Stimulated activated CD8-positive, alpha-beta memory T cell treated with anti-CD3 and anti-CD28 coated beads, Interleukin-4, amount 100 ng/mL, for 1 hour (primary cell): Measurements from ENCODE around the gene TMEM185B.
"Not testable (repeated sequence)": the region's sequence is repeated elsewhere in the genome, so short reads cannot be mapped to it uniquely, and the experiment has no call there.

Experiments used
- DNase-seq, 2 donors: peaks; one replicate each; pipeline ENCODE4 v3.0.0-alpha.2; 2020; ENCODE audit warnings: low read depth in 2 of 2, low spot score in 1 of 2

Gene TMEM185B

DNA sequence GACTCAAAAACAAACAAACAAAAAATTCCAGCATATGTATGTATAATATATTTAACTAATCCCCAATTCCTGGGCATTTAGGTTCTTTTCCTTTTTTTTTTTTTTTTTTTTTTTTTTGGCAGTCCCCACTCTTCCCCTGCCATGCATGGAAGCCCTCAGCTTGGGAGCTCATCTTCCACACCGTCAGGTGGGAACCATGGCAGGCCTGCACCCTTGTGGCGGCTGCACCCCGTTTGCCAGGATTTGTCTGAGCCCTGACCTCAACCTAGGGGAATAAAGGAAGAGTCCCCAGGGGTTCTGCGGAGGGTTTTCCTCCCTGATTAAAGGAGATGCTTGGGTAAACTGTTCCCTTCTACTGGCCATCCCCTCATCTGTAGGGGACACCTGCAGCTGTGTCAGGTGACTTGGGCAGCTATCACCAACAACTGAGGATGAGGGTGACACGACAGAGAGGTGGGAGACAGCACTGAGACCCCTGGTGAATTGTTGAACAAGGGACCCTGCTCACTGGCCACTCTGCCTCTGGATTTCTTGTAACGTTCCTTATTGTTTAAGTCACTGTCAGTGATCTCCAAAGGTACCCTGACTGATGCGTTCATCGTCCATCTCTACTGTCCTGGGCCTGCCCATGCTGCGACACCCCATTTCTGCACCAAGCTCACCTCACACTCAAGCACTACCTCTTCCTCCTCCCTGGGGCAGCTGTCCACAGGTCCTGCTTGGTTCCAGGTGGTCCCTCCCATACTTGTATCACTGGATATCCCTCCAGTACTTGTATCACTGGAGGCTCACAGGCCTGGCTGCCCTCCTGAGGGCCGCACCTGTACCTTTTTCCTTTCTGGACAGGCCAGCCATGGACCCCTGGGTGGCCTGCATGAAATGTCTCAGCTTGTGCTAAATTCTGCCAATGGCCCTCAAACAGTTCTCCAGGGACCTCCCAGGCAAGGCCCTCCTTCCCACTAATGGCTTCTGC is 14.5 kb downstream of the TMEM185B start:
- DNase-seq = no peak

DNA sequence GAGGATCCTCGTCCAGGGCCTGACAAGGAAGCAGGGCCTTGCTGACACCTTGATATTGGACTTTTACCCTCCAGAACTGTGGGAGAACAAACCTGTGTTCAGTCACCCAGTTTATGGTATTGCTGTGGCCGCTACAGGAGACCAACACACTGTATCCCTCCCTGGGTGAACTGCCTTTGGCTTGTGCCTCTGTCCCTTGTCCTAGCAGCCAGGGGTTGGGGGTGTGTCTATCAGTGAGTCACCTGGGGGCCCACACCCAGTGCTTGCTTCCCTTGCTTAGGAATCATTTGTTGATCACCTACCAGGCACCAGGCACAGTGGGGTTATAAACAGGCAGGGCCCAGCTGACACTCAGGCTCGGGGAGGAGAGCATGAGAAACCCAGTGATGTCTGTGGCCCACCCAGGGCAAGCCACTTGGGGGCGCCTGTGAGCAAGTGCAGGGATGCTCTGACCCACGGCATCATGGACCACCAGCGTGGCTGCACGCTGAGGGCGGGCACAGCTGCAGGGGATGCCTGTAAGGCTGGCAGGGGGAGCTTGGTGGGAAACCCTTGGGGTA is 17.1 kb downstream of the TMEM185B start:
- DNase-seq = no peak

DNA sequence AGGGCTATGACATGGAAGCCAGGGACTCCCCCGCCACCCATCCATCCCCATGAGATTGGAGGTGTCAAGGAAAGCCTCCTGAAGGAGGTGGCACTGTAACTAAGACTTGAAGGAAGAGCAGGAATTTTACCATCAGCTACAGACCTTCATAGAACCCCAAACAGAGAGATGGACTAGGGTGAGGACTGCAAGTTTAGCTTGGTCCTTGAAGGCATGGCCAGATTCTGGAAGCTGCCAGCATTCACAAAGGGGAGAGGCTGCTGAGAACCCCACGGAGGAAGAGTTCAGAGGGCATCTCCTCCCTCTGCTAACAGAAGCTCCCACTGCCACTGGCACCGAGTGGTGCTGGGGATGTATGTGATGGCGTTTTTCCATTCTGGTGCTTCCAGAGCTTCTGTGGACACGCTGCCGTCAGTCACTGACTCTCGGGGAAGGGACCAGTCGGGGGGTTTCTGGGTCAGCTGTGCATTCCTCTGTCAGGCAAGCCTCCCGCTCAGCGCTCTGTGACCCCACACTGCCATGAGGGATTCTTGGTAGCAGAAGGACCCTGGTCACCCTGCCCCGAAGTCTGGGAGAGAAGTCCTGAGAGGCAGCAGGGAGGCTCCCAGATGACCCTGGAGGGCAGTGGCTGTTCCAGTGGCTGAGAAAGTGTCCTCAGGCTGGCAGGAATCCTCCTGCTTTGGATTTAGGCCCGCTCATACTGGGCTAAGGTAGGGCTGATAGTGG is 18.1 kb downstream of the TMEM185B start:
- DNase-seq = no peak

DNA sequence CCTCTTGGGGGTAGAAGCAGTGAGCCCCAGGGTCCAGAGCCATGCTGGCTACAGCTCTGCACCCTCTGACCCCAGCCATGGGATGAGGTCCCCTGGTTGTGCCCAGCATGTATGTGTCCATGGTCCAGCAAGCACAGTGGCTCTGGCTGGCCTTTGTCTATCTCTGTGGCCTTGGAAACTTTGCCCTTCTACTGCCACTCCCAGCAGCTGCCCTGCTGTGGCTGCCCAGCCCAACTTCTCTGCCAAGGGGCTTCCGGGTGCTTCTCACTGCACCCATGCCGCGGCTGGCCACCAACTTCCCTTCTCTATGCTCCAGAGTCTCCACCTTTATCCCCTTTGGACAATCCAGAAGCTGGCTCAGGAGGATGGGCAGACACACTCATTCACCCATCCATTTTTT is 18.8 kb downstream of the TMEM185B start:
- DNase-seq = no peak

DNA sequence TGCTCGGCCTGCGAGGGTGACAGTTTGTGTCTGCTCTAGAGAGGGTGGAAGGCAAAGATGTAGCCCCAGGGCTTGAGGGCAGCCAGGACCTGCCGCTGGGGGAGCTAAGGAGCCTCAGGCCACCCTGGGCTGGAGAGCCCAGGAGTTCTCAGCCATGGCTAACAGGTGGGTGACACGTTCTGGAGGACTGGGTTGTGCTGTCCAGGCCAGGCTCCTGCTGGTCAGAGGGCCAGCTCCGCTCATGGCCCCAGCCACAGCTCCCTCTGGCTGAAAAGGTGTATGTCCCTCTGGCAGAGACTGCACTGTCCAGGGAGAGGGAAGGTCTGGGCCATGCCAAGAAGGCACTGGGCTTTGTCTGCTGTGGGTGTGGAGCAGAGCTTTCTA is 19.2 kb downstream of the TMEM185B start:
- no peak for DNase-seq

DNA sequence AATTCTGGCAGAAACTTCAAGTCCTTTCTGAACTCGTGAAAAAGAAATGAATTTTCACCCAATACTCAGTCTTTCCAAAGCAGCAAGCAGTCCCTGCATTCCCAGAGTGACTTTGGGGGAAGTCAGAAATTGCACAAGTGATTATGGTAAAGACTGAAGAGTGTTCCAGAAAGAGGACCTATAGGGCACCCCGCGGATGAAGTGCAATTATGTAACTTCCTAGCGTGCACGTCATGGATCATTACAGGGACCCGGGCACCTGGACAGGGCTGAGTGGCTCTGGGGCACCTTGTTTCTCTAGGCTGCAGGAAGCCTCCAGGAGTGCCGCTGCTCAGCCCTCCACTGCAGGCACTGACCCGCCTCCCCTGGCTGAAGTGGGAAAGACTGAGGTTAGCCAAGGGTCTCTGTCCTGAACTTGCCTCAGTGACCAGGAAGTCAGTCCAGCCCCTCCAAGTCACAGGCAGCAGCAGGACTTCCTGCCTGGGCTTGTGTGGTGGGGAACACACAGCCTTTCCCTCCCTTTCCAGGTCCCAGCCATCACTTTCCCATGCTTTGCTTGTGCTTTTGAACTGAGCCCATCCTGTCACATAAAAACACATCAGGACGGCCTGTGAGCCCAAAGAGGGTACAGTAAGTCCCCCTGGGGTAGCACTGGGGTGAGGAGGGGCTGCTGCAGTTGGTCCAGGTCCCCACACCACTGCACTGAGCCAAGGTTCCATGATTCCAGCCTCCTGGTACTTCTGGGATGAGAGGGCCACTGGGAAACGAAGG is 19.8 kb downstream of the TMEM185B start:
- no peak for DNase-seq

DNA sequence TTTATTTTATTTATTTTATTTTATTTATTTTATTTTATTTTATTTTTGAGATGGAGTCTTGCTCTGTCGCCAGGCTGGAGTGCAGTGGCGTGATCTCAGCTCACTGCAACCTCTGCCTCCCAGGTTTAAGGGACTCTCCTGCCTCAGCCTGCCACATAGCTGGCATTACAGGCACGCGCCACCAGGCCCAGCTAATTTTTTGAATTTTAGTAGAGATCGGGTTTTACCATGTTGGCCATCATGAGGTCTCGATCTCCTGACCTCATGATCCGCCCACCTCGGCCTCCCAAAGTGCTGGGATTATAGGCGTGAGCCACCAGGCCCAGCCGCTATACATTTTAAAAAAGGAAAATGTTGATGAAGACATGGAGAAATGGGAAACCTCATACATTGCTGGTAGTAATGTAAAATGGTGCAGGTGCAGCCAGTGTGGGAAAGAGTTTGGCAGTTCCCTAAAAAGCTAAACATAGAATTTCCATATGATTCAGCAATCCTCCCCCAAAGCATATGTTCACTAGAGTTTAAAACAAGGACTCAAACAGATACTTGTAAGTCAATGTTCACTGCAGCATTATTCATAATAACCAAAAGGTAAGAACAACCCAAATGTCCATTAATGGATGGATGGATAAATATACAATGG is 23.3 kb downstream of the TMEM185B start:
- not testable (repeated sequence) for DNase-seq

DNA sequence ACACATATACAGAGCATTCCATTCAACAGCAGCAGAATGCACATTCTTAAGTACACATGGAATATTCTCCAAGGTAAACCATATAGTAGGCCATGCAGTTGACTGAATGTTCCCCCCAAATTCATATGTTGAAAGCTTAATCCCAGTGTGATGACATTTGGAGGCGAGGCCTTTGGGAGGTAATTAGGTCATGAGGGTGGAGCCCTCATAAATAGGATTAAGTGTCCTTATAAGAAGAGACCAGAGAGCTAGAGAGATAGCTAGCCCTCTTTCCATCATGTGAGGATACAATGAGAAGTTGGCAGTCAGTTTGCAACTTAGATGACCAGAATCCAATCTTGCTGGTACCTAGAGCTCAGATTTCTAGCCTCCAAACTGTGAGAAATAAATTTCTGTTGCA is 27.6 kb downstream of the TMEM185B start:
- DNase-seq = no peak

DNA sequence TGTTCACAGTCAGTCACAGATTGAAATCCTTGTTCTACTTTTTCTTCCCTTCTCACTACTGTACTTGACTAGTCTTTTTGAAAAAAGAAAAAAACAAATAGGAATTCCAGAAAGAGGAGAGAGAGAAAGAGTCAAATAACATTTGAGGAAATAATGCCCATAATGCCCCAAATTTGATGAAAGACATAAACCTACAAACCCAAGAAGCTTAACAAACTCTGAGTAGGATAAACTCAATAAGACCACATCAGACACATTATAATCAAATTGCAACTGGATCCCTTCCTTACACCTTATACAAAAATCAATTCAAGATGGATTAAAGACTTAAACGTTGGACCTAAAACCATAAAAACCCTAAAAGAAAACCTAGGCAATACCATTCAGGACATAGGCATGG is 30.9 kb downstream of the TMEM185B start:
- DNase-seq = no peak

DNA sequence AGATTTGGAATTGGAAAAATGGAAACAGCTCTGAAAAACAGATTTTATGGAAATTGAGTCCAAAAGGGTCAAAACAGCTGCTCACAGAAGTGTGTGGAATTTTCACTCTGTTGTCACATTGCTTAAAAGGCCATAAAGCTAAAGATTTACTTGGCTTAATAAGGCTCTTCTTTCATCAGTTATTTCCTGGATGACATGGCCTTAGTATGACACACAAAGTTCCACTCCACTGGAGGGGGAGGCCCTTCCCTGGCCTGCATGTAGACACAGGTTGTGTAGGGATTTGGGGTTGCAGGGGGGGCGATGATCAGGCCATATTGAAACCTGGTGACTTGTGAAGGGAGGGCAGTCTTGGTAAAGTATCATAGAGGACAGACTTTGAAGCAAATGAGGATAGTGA is 34.0 kb downstream of the TMEM185B start:
- no peak for DNase-seq

DNA sequence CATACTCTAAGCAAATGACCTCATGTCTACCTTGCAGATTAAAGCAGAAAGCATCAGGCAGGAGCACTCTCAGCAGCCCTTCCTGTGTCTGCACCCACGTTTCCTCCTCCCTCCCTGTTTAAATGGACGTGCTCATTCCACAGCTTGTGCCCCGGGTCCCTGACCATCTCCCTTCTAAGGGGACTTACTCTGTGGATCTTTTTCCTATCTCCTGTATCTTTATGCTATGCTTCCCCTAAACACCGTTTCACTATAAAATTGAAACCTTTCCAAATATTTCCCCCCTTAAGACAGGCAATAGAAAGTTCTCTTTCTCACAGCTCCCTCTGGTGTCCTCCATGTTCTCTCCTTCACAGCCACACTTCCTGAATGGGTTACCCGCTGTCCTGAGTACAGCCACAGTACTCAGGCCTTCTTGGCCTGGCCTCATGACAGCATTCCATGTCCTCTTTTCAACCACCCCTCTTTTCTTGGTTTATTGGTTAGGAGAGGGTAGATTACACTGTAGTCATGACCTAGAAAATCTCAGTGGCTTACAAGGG is 41.1 kb downstream of the TMEM185B start:
- DNase-seq = no peak

DNA sequence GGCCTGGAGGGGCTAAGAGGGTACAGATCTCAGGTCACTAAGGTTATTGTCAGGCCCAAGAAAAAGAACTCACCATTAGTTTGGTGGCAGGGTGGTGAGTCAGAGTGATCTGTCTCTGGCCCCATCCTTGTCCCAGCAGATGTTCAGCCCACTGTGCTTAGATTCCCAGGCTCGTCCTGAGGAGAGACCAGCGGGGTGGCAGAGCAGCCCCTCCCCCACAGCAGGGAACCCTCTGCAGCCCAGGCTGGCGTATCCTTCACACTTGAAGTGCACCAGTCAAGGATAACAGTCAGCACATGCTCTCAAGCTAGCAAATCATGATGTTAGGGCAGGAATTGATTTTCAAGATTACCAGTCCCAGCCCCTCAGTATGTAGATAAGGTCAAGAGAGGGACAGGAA is 43.1 kb downstream of the TMEM185B start:
- DNase-seq = no peak

DNA sequence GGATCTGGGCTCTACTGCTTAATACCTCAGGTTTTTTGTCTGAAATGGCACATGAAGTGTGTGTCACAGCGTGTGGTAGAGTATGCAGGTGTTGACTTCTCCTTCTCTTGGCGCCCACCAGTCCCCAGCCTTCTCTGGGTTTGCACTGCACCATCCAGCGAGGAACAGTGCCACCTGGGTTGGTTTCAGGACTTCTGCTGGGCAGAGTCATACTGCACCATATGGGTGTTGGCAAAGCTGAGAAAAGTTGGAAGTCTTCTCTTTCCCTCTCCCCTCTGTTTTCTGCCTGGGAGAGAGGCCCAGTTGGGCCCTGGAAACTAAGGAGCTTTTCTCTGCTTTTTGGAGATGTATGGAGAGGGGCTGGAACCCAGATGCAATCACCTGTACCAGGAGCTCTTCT is 43.8 kb downstream of the TMEM185B start:
- no peak for DNase-seq

DNA sequence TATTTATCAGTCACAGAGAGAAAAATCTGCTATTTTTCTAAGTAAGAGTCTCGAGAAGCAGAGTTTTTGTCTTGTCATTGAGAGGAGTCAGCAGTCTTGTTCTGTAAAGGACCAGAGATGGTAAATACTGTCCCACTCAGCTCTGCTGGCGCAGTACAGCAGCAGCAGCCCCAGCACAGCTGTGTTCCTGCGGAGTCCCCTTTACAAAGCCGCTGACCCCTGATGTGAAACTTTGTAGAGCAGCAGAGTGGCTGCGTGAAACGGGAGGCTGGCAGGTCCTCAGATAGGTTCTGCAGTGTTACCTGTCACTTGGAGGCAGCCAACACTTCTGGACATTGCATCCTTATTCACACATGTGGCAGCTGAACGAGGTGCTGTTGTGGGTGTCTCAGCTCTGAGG is 45.2 kb downstream of the TMEM185B start:
- DNase-seq = no peak

DNA sequence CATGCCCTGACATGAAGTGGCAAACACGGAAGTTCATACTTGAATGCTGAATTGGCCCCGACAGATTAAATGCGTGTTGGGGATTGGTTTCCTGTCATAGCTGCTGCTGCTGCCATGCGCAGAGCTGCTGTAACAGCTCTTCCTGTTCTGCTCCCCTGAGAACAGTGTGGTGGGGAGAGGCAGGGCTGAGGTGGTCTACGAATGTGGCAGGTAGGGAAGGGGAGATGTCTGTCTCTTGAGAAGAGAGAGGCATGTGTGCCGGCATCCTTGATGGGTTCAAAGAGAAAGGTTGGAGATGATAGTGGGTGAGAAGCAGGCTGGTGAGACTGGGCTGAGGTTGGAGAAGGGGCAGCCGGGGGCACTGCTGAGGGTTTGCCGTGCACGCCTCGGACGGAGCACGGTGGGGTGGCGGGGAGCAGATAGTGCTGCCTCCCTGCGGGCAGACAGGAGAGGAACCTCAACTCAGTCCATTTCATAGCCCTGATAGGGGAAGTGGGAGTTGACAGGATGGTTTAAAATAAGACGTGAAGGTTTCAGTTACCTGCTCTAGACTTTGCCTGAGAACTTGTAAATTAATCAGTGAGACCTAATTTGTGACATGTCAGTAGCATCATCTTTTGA is 46.1 kb downstream of the TMEM185B start:
- DNase-seq = peak; percentile 44 to 57

DNA sequence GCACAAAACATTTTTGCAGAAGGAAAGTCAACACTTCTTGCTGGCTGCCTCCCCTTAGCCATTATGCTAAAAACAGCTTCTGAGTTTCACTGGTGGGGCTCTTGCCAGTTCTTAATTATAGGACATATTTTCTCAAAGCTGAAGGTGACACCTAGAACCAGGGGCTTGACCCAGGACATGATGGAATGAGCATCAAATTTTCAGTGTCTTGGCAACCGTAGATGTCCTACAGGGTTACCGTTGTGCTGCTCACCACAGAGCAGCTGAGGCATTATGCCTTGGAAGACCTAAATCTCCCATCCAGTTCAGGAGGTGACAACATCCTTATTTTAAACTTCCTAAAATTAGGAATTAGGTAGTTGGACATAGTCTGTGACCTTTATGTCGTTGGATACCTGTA is 46.7 kb downstream of the TMEM185B start:
- no peak for DNase-seq

DNA sequence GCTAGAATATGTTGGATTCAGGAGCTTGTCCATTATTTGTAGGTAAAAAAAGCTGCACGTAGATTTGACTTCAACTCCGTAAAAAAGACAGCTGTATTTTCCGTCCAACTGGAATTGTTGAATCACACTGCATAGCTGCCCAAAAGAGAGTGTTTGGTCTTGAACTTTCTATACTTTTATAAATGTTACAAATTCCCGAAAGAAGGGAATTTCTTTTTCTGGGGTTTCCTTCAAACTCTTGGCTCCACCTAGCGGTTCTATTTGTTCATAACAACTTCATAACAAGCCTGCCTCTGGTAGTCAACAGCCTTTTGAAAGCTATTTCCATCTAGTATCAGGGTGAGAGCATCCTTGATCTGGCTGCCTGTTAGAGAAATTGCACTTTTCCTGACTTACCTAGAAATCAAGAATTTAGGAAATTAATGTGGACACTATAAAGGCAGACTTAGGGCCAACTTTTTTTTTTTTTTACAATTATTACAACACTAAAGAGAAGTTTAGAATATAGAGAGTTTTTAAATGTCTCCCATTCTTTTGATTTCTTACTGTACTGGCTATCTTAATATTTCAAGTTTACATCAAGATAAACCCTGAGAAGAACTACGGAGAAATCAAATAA is 48.1 kb downstream of the TMEM185B start:
- DNase-seq = no peak
